VCaP (cell line): Measurements from ENCODE around the gene ADARB2.

Experiments
- H3K27ac ChIP-seq: fragments of 450-650 bp; 2 replicates; pipeline ENCODE4 v1.5.1; 2017
- TF ChIP-seq, protein P1 (sequence below): fragments of 450-650 bp; conservative IDR thresholded peaks from 2 replicates; pipeline ENCODE4 v1.5.1; 2017; ENCODE audit warnings: mild to moderate bottlenecking, moderate library complexity

ADARB2 gene

DNA sequence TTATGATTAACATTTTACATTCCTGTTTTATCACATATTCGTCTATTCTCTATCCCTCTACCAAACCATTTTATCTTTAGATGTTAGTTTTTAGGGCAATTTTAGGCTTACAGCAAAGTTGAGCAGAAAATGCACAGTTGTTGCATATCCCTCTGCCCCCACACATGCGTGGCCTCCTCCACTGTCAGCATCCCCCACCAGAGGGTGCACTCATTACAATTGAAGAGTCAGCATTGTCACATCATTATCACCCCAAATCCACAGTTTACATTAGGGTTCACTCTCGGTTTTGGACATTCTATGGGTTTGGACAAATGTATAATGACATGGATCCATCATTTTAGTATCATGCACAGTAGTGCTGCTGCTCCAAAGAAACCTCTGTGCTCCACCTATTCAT lies 594.7 kb downstream of the ADARB2 start:
- TF ChIP-seq, protein P1, sequence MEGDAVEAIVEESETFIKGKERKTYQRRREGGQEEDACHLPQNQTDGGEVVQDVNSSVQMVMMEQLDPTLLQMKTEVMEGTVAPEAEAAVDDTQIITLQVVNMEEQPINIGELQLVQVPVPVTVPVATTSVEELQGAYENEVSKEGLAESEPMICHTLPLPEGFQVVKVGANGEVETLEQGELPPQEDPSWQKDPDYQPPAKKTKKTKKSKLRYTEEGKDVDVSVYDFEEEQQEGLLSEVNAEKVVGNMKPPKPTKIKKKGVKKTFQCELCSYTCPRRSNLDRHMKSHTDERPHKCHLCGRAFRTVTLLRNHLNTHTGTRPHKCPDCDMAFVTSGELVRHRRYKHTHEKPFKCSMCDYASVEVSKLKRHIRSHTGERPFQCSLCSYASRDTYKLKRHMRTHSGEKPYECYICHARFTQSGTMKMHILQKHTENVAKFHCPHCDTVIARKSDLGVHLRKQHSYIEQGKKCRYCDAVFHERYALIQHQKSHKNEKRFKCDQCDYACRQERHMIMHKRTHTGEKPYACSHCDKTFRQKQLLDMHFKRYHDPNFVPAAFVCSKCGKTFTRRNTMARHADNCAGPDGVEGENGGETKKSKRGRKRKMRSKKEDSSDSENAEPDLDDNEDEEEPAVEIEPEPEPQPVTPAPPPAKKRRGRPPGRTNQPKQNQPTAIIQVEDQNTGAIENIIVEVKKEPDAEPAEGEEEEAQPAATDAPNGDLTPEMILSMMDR = peak; percentile 30; the same call in 1 of the 2 replicates
- H3K27ac ChIP-seq = no peak overlapping the region

DNA sequence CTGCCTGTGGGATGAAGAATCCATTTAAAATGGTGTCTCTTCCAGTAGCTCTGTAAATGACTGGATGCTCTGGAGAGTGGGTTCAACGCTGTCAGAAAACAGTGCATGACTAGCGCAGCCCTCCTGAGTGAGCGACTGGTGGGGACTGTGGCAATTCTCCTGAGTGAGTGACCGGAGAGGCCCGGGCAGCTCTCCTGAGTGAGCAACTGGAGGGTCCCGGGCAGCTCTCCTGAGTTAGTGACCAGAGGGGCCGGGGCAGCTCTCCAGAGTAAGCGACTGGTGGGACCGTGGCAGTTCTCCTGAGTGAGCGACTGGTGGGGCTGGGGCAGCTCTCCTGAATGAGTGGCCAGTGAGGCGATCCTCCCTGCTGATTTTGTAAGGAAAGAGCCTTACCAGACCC lies 595.6 kb downstream of the ADARB2 start:
- TF ChIP-seq, protein P1 = no peak

DNA sequence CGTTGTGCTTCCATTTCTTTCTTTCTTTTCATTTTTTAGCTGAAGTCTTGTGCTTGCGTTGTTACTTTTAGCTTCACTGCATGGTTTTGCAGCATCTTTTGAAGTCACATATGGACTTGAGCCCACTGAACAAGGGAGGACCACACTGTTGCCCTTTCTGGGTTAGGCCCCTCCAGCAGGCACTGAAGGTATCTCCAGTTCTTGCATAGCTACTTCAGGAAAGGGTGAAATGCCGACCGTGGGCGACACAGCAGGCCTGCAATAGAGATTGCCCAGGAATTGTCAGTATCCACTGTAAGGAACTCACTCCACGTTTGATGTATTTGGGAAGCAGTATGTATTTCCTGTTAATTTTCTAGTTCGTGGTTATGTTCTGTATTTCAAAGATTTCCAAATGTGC lies 596.1 kb downstream of the ADARB2 start:
- H3K27ac ChIP-seq = no peak overlapping the region
- TF ChIP-seq, protein P1 = no peak

More for the DNA sequence above, 595.6 kb downstream of the ADARB2 start:
- H3K27ac ChIP-seq = no peak overlapping the region

DNA sequence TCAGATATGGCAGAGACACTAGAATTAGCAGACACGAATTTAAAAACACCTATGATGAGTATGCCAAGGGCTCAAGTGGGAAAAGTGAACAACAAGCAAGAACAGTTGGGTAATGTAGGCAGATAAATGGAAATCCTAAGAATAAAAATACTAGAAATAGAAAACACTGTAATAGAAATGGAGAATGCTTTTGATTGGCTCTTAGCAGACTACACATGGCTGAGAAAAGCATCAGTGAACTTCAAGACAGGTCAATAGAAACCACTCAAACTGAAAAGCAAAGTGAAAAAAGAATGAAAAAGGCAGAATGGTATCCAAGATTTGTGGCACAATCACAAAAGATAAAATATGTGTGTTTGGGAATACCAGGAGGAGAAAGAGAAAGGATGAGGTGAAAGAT lies 598.8 kb downstream of the ADARB2 start:
- TF ChIP-seq, protein P1 = no peak
- no peak overlapping the region for H3K27ac ChIP-seq

DNA sequence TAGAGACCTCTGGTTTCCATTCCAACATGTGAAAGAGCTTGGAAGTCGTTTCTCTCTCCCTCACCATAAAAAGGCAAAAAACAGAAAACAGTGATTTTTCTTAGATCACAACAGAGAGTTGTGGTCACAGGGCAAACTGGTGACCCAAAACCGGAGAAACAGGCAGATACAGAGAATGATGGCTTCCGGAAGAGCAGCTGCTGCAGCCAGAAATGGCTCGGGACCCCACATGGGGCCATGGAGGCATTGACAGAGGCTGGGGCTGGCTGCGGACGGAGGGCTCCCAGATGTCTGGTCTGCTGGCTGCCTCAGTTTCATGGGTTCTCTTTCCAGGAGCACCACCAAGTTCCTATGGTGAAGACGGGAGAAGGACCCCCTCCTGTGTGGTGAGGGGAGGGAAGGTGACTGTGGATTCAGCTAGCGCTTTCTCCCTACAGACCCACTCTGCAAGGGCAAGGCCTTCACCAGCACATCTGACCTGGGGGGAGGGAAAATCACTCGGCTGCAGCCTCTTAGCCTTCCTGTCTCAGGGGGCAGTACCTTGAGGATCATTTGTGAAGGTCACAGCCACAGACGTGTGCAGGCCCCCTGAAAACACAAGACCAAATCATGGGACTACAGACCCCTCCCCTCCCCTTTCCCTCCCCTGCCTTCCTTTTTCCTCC lies 599.7 kb downstream of the ADARB2 start:
- TF ChIP-seq, protein P1 = no peak
- no peak overlapping the region for H3K27ac ChIP-seq

DNA sequence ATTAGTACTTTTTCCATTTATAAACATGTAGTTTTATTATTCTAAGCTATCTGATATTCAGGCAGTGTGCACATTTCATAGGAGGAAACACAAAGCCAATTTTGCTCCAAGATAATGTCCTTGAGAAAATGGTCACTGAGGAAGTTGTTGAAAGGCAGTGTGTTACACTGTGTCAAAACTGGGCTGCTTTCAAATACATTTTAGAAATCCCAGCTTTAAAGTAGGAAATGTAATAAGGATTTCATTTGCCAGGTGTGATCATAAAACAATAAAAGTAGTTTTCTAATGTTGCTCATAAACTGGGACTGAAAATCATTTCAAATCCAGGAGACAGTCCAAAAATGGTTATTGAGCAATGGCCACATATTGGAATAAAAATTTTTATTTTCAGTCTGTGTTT lies 601.1 kb downstream of the ADARB2 start:
- H3K27ac ChIP-seq = no peak overlapping the region
- TF ChIP-seq, protein P1 = no peak

DNA sequence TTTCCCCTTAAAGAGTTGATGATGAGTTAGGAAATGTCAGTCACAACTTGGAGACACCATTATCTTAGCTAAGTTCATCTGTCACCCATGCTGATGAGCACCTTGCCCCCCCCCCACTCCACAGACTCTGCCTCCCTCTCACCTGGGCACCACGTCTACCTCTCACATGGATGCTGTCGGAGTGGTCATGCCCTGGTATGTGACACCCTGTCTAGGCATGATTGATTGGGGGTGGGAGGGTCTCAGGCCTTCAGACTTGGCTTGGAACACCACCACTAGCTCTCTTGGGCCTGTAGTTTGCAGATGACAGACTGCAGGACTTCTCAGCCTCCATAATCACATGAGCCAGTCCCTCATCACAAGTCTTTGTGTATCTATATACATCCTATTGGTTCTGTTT lies 603.2 kb downstream of the ADARB2 start:
- TF ChIP-seq, protein P1 = no peak
- no peak overlapping the region for H3K27ac ChIP-seq
